Activated CD4-positive, alpha-beta T cell treated with anti-CD3 and anti-CD28 coated beads for 1 hour (primary cell): Measurements from ENCODE around the gene RPIA.
"Not testable (repeated sequence)": the region's sequence is repeated elsewhere in the genome, so short reads cannot be mapped to it uniquely, and the experiment has no call there.

Experiments
- DNase-seq: peaks from one replicate; pipeline ENCODE4 v3.0.0-alpha.2; 2020

The RPIA gene

GRCh38 chr2:88796523-88796922 is 105.0 kb downstream of the RPIA start:
- DNase-seq: not testable (repeated sequence)

DNA sequence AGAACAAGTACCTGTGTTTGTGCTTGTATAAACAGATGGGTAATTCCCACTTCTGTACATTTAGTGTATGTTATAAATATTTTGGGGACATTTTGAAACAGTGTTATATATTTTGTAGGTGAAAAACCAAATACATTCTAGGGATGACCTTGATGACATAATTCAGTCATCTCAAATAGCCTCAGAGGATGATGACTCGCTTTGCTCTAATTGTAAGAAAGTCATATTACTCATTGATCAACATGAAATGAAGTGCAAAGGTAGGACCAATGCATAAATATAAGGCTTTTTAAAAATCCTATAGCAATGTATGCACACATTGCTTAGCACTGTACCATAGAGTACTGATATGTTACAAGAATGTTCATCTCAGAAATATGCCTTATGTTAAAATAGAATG is 105.7 kb downstream of the RPIA start:
- not testable (repeated sequence) for DNase-seq
